NCI-H187 (cell line): ENCODE data around the gene NBR1.
"Not testable (repeated sequence)": the region's sequence is repeated elsewhere in the genome, so short reads cannot be mapped to it uniquely, and the experiment has no call there.

ENCODE experiments used
- DNase-seq, 2 experiments: peaks; one replicate each; lab custom pipeline; 2025; lab: John Stamatoyannopoulos, UW

NBR1 gene

GRCh38 chr17:43170766-43171585, at the start of gene NBR1:
NBR1 (plus strand) TSS chr17:43171214; CDS start chr17:43175800, 4,586 bp downstream.
- DNase-seq: peak; percentile 91 to 95

- peak; percentile 84 to 97 for DNase-seq
Measured at GRCh38 chr17:43125133-43125966, 45.7 kb upstream of the NBR1 start, which contains the start of gene BRCA1. BRCA1 (minus strand) TSS chr17:43125364; CDS start chr17:43124096, 1,268 bp downstream.

GRCh38 chr17:43125967-43126910, 44.8 kb upstream of the NBR1 start:
- no peak for DNase-seq

GRCh38 chr17:43126911-43127290, 44.1 kb upstream of the NBR1 start:
- DNase-seq: no peak

DNA sequence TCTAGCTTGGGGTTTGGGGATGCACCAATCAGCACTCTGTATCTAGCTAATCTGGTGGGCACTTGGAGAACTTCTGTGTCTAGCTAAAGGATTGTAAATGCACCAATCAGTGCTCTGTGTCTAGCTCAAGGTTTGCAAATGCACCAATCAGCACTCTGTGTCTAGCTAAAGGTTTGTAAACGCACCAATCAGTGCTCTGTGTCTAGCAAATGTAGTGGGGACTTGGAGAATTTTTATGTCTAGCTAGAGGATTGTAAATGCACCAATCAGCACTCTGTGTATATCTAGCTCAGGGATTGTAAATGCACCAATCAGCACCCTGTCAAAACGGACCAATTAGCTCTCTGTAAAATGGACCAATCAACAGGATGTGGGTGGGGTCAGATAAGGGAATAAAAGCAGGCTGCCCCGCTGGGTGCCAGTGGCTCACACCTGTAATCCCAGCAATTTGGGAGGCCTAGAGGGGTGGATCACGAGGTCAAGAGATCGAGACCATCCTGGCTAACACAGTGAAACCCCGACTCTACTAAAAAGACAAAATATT, 43.6 kb upstream of the NBR1 start:
- DNase-seq: not testable (repeated sequence)

- no peak for DNase-seq
Measured at GRCh38 chr17:43129671-43130010, 41.4 kb upstream of the NBR1 start.

DNA sequence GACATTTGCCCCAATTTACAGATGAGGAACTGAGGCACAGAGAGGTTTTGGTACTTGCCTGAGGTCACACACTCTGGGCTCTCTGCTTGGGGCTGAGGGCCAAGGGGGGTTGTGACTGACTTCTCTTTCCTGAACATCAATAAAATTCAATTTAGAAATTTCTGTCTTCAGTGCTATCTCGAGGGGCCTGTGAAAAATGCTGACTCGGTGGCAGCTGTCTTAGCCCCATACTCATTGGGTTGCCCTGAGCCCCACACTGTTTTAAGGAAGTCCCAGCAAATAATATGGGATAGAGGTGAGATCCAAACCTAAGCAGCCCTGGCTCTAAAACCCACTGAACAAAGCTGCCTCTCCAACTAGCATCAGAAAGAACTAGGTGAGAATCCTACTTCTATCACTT, 38.9 kb upstream of the NBR1 start:
- no peak for DNase-seq

- not testable (repeated sequence) for DNase-seq
Measured at GRCh38 chr17:43133439-43133838, 37.6 kb upstream of the NBR1 start.

- no peak for DNase-seq
Measured at GRCh38 chr17:43134774-43135453, 36.1 kb upstream of the NBR1 start.

DNA sequence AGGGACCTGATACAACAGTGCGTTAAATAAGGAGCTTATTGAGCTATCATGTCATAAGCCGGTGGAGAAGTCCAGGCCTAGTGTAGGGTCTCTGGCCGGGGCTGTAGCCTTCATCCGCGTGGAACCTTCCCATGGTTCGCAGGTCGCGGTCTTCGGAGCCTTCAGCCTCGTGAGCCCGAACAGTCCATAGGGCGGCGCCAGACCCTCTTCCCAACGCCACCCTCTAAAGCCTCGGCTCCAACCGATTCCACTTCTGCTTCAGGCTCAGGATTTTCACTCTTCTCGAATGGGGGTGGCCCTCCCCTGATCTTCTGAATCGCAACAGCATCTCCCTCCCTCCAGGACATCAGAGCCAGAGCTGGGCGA, 35.6 kb upstream of the NBR1 start:
- no peak for DNase-seq

GRCh38 chr17:43136574-43136973, 34.4 kb upstream of the NBR1 start:
- DNase-seq: not testable (repeated sequence)

DNA sequence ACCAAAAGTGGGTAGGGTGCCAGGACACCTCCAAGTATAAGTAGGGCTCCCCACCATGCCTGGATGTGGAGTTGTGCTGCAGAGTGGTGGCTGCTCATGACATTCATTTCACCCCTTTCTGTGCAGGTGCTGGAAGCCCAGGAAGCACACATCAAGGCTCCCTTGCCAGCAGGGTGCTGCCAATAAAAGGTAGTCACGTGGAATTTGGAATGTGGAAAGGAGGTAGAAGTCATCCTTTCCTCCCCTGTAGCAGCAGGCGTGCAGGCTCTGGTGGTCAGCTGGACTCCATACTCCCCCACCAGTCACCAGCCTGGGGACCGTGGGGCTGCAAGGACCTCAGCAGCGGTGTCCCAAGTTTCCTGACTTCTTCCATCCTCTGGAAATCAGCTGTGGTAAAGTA, 32.5 kb upstream of the NBR1 start:
- DNase-seq: not testable (repeated sequence)

DNA sequence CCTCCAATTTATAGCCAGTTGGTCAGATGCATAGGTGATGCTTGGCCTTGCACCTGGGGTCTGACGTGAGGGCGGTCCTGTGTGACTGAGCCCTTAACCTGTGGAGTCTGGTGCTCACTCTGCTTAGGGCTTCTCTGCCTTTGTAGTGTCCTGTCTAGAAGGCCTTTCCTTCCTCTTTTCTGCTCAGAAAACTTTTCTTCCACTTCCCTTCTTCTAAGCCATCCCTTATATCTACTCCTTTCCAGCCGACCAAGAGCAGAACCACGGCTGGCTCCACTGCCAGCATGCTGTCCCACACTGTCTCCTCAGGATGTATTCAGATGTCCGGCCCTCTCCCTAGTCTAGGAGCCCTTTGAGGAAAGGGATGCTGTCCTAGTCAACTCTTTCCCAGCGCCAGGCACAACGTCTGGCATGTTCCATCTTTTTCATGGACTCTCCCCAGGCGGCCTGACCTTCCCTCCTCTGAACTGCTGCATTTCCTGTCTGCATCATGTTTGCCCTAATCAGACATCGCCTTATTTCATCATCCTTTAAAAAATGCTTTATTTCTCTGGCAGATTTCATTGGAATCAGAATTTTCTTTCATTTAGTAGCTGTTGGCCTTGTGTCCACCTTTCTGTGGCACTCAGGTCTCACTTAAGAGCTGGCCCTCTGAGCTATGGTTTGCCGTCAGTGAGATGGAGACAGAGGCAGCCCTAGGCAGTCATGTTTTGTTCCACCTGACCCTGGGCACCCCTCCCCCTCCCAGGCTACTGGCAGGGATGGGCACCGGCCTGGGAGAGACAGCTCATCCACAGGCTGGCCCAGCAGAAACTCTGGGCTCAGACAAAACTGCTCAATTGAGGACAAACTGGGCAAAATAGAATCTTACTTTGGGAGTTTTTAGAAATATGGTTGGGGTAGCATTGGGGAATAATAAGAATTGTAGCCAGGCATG, 30.4 kb upstream of the NBR1 start:
- DNase-seq: no peak

GRCh38 chr17:43142153-43142552, 28.9 kb upstream of the NBR1 start:
- no peak for DNase-seq

- DNase-seq: no peak
Measured at GRCh38 chr17:43143201-43143600, 27.8 kb upstream of the NBR1 start.

DNA sequence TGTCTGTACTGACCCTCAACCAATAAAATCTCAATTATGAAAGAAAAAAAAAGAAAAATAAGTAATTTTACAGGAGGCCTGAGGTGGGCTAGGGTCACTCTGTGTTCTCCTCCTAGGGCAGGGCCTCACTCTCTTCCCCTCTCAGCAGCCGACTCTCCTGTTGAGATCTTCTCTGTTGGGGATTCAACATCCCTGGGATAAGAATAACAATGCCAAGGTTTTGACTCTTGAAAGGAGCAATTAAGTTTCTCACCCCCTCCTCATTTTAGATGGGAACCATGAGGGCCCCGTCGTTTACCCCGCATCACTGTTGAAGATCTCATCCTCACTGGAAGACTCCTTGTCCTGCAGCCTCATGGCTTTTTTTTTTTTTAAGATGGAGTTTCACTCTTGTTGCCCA, 24.4 kb upstream of the NBR1 start:
- DNase-seq: no peak

DNA sequence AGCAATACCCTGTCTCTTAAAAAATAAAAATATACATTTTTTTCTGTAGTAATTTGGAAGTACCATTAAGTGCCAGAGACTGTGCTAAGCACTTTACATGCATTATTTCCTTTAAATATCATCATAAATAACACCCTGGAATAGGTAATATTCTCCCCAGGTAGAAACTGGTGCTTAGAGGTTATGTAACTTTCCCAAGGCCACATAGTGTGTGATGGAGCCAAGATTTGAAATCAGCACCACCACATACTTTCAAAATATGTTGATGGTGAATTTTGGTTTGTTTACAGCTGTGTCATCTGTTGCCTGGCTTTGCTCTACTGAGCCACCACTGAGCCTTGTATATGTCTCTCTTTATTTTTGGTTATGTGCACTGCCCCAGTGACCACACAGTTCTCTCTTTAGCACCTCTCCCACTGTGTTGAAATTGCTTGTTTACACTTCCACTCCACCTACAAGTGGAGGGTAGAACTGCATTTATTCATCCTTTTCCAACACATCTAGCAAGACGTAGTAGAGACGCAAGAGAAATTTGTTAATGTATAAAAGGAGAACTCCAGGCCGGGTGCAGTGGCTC, 19.0 kb upstream of the NBR1 start:
- no peak for DNase-seq

- not testable (repeated sequence) for DNase-seq
Measured at GRCh38 chr17:43153197-43153835, 17.7 kb upstream of the NBR1 start.

GRCh38 chr17:43155666-43156065, 15.3 kb upstream of the NBR1 start:
- no peak for DNase-seq
